NCI-H2196 (cell line): Measurements from ENCODE around the gene FOXP1.

Source experiments
- DNase-seq: peaks from one replicate; lab custom pipeline; 2025; ENCODE audit not compliant: unreplicated experiment; lab: John Stamatoyannopoulos, UW

FOXP1 gene

GRCh38 chr3:71565316-71565715 lies 18.2 kb downstream of the FOXP1 start:
- no peak for DNase-seq

GRCh38 chr3:71564361-71564760 lies 19.2 kb downstream of the FOXP1 start:
- peak; percentile 8 for DNase-seq

- DNase-seq, result peak; percentile 52
Measured at GRCh38 chr3:71563827-71564226, 19.7 kb downstream of the FOXP1 start.

GRCh38 chr3:71562938-71563337 lies 20.6 kb downstream of the FOXP1 start:
- DNase-seq, result no peak

GRCh38 chr3:71560665-71561064 lies 22.9 kb downstream of the FOXP1 start:
- DNase-seq, result no peak

- no peak for DNase-seq
Measured at GRCh38 chr3:71559578-71560162, 23.9 kb downstream of the FOXP1 start.

- DNase-seq, result no peak
Measured at GRCh38 chr3:71559021-71559420, 24.5 kb downstream of the FOXP1 start.

DNA sequence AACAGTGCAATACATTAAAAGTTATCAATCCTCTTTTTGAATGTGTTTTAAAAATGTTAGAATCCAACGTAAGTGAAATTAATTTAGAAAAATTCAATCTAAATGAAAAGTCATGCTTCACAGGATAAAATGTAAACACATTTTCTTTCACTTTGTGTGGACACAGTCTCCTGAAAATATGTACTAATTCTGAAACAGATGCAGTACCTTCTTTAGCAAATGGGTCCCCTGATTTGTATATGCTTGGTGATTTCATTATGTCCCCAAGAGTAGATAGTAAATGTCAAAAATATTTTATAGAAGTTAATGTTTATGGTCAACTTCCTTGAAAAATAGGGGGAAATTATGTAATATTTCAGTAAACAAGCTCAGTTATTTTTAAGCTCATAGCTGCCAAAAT lies 28.9 kb downstream of the FOXP1 start:
- no peak for DNase-seq

GRCh38 chr3:71551311-71551919 lies 32.1 kb downstream of the FOXP1 start:
- DNase-seq, result no peak

- no peak for DNase-seq
Measured at GRCh38 chr3:71549951-71550350, 33.6 kb downstream of the FOXP1 start.

DNA sequence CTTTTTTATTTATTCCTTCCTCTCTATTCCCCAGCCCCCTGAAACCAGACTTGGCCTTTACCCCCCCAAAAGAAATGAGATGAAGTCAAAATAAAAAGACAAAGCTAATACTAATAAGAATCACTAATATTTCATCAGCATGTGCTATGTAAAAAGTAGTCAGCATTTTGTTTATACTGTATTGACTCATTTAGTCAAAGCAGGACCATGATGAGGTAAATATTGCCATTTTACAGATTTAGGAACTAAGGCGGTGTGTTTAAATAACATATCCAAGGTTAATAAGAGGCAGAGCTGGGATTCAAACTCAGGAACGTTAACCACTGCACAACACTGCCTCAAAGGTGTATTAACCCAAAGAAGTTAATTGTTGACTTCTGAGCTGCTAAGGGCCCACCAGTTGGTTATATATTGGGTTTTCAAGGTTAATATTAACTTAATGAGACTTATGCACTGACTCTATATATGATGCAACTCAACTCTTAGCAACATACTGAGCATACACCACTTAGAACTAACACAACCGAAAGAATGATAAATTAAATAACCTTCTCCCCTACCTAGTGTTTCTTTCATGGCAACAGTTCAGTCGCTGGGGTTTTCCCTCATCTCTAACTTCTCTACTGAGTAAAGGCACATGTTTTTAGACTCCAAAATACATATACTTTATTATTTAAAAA lies 34.7 kb downstream of the FOXP1 start:
- DNase-seq, result no peak

DNA sequence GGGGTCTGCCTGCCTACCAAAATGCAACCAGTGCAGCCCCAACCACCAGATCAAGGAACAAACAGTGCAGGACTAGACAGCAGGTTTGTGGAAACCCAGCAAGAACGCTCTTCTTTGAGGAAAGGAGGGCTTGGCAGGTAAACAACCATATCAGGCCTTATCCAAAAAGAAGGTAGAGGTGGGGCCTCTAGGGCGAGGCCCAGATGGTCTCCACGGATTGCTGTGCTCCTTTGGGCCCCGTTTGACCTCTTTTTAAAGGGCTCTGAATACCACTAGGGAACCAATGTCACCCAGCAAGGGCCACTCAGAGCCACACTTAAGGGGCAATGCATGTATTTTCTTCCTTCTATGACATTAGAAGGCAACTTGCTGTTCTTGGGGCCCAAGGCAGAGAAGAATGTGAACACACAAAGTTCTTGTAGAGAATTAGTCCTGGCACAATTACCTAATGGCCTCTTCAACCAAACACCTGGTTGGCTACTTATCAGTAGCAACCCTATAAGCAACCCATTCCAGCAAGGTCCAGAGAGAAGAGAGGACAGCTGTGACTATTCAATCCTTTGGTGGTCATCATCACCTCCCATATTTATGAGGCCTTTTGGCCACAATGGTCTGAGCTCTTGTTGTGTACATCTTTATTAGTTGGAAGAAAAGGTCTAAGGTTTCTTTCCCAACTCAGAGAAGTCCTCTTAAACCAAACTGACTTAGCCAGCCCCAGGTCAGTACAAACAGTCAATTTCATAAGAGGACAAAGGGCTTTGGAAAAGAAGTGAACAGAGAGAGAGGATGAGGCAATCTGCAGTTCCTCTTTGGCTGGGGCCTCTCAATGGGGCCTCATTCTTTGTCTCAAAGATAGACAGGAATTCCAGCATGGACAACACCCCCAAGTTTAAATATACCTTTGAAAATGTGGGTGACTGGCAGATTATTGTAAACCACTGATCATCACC lies 36.0 kb downstream of the FOXP1 start:
- DNase-seq, result no peak

GRCh38 chr3:71546821-71547220 lies 36.7 kb downstream of the FOXP1 start:
- no peak for DNase-seq

DNA sequence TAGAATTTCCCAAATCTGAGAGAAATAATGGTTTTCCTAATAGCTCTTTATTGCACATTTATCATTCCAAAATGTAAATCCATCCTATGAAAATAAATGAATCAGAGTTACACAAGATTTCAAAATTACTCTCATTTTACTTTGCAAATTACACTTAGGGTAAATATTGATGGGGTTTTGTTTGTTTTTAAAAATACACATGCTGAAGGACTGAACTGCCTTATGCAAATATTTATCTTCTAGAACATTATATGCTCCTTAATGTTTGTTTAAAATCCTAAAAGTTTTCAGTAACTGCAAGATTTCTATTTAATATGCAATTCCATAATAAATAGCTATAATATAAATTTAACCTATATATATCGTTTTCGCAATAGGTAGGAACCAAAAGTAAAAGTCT lies 38.2 kb downstream of the FOXP1 start:
- DNase-seq, result no peak

DNA sequence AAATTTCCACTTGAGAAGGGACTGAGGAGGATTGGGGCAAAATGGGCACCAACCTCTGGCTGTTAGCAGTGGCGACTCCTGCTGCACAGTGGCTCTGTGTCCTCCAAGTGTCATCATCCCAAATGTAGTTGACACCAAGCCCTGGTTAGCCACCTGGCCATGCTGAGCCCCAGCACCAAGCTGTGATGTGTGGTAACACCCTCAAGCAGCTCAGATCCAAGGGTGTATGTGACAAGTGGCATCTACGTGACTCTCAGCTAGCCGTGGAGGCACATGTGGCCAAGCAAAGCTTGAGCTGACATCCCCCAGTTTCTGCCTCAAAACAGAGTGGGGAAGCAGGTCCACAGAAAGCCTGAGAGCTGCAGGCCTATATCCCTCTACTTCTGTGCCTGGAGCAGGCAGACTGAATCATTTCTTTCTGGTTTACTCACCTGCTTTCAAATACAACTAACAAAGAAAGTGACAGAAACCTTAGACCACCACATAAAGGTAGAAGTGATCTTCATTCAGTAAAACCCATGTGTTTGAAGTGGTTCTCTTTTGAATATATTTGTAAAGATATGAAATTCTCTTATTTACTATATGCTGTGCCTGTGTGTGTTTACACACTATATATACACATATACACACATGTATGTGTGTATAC lies 40.0 kb downstream of the FOXP1 start:
- DNase-seq, result no peak

GRCh38 chr3:71542521-71543370 lies 40.8 kb downstream of the FOXP1 start:
- no peak for DNase-seq

DNA sequence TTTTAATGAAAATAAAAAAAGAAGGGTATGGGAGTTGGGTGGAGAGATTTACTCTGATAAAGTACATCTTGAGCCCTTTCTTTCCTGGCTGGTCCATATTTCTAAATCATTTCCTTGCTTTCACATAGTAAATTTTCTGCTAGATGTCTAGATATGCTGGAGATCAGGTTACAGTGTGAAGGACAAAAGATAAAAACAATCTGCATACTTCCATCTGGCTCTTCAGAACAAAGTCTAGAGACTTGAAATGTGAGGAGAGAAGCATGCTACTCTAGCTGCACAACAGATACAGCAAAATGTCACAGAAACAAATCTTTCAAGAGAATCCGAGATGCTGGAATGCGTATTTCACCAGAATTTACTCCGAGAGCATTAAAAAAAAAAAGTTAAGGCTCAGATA lies 42.2 kb downstream of the FOXP1 start:
- DNase-seq, result no peak

DNA sequence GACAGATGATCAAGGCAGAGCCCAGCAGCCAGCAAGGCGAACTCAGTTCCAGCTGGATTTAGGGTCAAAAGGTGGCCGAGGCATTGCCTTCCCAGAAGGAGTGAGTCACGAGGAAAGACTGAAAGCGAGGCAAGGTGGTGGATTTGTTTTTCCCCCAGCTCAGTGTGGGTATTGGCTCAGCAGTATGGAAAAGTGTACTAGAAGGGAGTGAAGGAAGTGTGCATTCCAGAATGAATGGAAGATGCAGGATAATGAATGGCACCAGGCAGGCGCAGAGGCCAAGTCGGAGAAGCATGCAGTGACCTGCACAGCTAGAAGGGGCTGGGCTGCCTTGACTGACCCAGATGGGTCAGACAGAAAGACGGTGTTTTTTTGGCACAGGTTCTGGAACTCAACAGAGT lies 46.3 kb downstream of the FOXP1 start:
- DNase-seq, result no peak

- DNase-seq, result no peak
Measured at GRCh38 chr3:71536376-71536965, 47.1 kb downstream of the FOXP1 start.

DNA sequence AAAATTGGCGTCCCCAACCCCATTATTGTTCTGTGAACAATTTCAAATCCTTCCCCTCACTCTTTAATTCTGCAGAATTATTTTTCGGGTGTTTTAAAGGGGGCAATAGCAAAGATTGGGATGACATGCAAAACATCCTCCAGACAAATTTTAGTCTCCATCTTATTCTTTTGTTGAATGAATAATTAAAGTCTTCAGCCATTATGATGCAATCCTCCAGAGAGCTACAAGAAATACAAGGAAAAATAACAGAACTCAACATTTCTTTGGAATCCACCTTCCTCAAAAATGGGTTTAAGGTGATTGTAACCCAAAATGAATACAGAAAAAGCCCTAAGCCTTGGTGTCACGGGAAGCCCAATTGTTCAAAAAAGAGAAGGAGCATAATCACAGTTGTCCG lies 49.9 kb downstream of the FOXP1 start:
- DNase-seq, result no peak
